GM23338 (cell line): ENCODE results near the gene TEX10. TPM values are rescaled to one million over a fixed set of nuclear protein-coding genes. Genes with fewer than 3 reads are reported as not detected.

Source experiments
- ATAC-seq: fragments of 200-7000 bp; cut with Tn5 transposase; 3 replicates; pipeline ENCODE4 v1.9.1; 2020
- DNase-seq: peaks from one replicate; pipeline ENCODE4 v3.0.0-alpha.2; 2015; ENCODE audit warnings: low spot score
- H2AFZ ChIP-seq: fragments of 200-600 bp; sonication (generic); 2 replicates; pipeline ENCODE4 v1.8.0; 2016; ENCODE audit warnings: antibody characterized with exemption, mild to moderate bottlenecking, moderate library complexity
- H3F3A ChIP-seq: fragments of 200-600 bp; sonication (generic); replicated peaks from 2 replicates; pipeline ENCODE4 v1.8.0; 2017; ENCODE audit warnings: antibody characterized with exemption, mixed run types, low read depth
- H3K27ac ChIP-seq: fragments of 200-600 bp; sonication (generic); 2 replicates; pipeline ENCODE4 v1.6.1; 2016; ENCODE audit warnings: low read depth
- H3K27me3 ChIP-seq: fragments of 200-600 bp; sonication (generic); 2 replicates; pipeline ENCODE4 v1.8.0; 2016; ENCODE audit warnings: mild to moderate bottlenecking, mixed run types, moderate library complexity; ENCODE audit not compliant: insufficient read depth
- H3K36me3 ChIP-seq: fragments of 200-600 bp; sonication (generic); 2 replicates; pipeline ENCODE4 v1.8.0; 2016; ENCODE audit warnings: mild to moderate bottlenecking; ENCODE audit not compliant: insufficient read depth
- H3K4me1 ChIP-seq: fragments of 200-600 bp; sonication (generic); 2 replicates; pipeline ENCODE4 v1.8.0; 2016; ENCODE audit warnings: mild to moderate bottlenecking, moderate library complexity; ENCODE audit not compliant: insufficient read depth
- H3K4me2 ChIP-seq: fragments of 200-600 bp; sonication (generic); 2 replicates; pipeline ENCODE4 v1.7.1; 2017; ENCODE audit warnings: mixed run types
- H3K4me3 ChIP-seq: fragments of 200-600 bp; sonication (generic); 2 replicates; pipeline ENCODE4 v1.6.1; 2016; ENCODE audit warnings: mixed run types
- H3K79me2 ChIP-seq: fragments of 200-600 bp; sonication (generic); replicated peaks from 2 replicates; pipeline ENCODE4 v1.8.0; 2017; ENCODE audit warnings: mild to moderate bottlenecking; ENCODE audit not compliant: insufficient read depth
- H3K9me2 ChIP-seq: fragments of 200-600 bp; sonication (generic); 2 replicates; pipeline ENCODE4 v1.8.0; 2017; ENCODE audit not compliant: insufficient read depth
- H4K20me1 ChIP-seq: fragments of 200-600 bp; sonication (generic); replicated peaks from 2 replicates; pipeline ENCODE4 v1.8.0; 2017; ENCODE audit warnings: mild to moderate bottlenecking; ENCODE audit not compliant: insufficient read depth
- H3K27ac Mint-ChIP-seq: 2 replicates; pipeline ENCODE4 v1.8.0; 2020; ENCODE audit warnings: inconsistent platforms, mild to moderate bottlenecking, moderate library complexity, mixed read lengths
- H3K27me3 Mint-ChIP-seq: 3 replicates; pipeline ENCODE4 v1.8.0; 2022; ENCODE audit warnings: low read depth, mild to moderate bottlenecking, moderate library complexity, mixed read lengths, inconsistent platforms; ENCODE audit not compliant: insufficient read depth, poor library complexity
- H3K36me3 Mint-ChIP-seq: 3 replicates; pipeline ENCODE4 v1.8.0; 2021; ENCODE audit warnings: low read depth, mild to moderate bottlenecking, inconsistent platforms, moderate library complexity, mixed read lengths
- H3K4me1 Mint-ChIP-seq: 3 replicates; pipeline ENCODE4 v1.8.0; 2020; ENCODE audit warnings: mild to moderate bottlenecking, inconsistent platforms, mixed read lengths
- H3K4me3 Mint-ChIP-seq: 3 replicates; pipeline ENCODE4 v1.8.0; 2021; ENCODE audit warnings: moderate library complexity, mild to moderate bottlenecking, inconsistent platforms, mixed read lengths
- H3K9me3 Mint-ChIP-seq: 3 replicates; pipeline ENCODE4 v1.8.0; 2020; ENCODE audit warnings: moderate library complexity, mild to moderate bottlenecking, inconsistent platforms, mixed read lengths
- CREB1 ChIP-seq: fragments of 250-450 bp; sonication (Bioruptor Pico); IDR thresholded peaks from 2 replicates; pipeline ENCODE4 v1.5.0; 2020; ENCODE audit warnings: low read depth, mild to moderate bottlenecking, moderate library complexity
- CTCF ChIP-seq, 2 experiments: fragments of 200-600 bp in 1 of 2; sonication (generic) in 1 of 2; conservative IDR thresholded peaks; 2 replicates each; pipeline versions ENCODE4 v1.5.1 to v1.6.1; 2016 to 2017; ENCODE audit warnings: antibody characterized with exemption in 2 of 2, low read depth in 2 of 2, mild to moderate bottlenecking in 2 of 2, moderate library complexity in 1 of 2
- EZH2 ChIP-seq: fragments of 200-600 bp; sonication (generic); IDR thresholded peaks from one replicate; pipeline ENCODE4 v1.8.0; 2017; ENCODE audit warnings: antibody characterized with exemption, mild to moderate bottlenecking, low read depth; ENCODE audit not compliant: unreplicated experiment
- EZH2phosphoT487 ChIP-seq: fragments of 200-600 bp; sonication (generic); IDR thresholded peaks from one replicate; pipeline ENCODE4 v1.8.1; 2018; ENCODE audit warnings: antibody characterized with exemption; ENCODE audit not compliant: unreplicated experiment
- NANOG ChIP-seq: IDR thresholded peaks from 2 replicates; pipeline ENCODE4 v1.6.1; 2016; ENCODE audit warnings: antibody characterized with exemption, borderline replicate concordance
- POLR2AphosphoS5 ChIP-seq: IDR thresholded peaks from 2 replicates; pipeline ENCODE4 v1.6.1; 2016; ENCODE audit warnings: antibody characterized with exemption, low read depth
- STAT1 ChIP-seq: IDR thresholded peaks from one replicate; pipeline ENCODE4 v1.6.1; 2016; ENCODE audit warnings: antibody characterized with exemption; ENCODE audit not compliant: unreplicated experiment
- ZNF114 ChIP-seq: fragments of 250-450 bp; sonication (Bioruptor Pico); IDR thresholded peaks from 2 replicates; pipeline ENCODE4 v1.5.0; 2020; ENCODE audit warnings: mild to moderate bottlenecking, moderate library complexity
- polyA plus RNA-seq: library from polyadenylated mRNA; unstranded; fragments of >200 nt; fragmentation: Nextera tagmentation; extraction: Ambion mirVana; gene quantifications from 2 replicates; pipeline ENCODE4 v1.2.1, GENCODE V29; 2016
- total RNA-seq: library from RNA; depleted of rRNA; stranded (reverse); fragments of >200 nt; shearing (Covaris generic); gene quantifications from 2 replicates; pipeline ENCODE4 v1.2.3, GENCODE V29; 2014
- TF ChIP-seq, protein P1 (sequence below): IDR thresholded peaks from one replicate; pipeline ENCODE4 v1.6.1; 2018; ENCODE audit warnings: antibody characterized with exemption; ENCODE audit not compliant: unreplicated experiment
- TF ChIP-seq, protein P2 (sequence below): fragments of 250-450 bp; sonication (Bioruptor Pico); IDR thresholded peaks from 2 replicates; pipeline ENCODE4 v1.5.0; 2020; ENCODE audit warnings: mild to moderate bottlenecking, moderate library complexity

The TEX10 gene
- total and polyA plus RNA-seq, 2 experiments from 2014 or later, result 35.0 to 102 TPM

GRCh38 chr9:100282388-100282719 is 70.4 kb downstream of the TEX10 start:
- Mint-ChIP-seq H3K36me3 (peaks cover 26% of the 10 kb centered on the region), H3K4me1 (no peaks in the 10 kb centered on the region), H3K9me3 (0 out of 3 replicates have a peak, but pooled peaks cover 2% of the 10 kb centered on the region), H3K27ac (no peak overlapping the region), H3K27me3 (no peaks in the 10 kb centered on the region), H3K4me3 (no peak overlapping the region)
- no peak overlapping the region for H2AFZ ChIP-seq
- no peaks in the 10 kb centered on the region for H3K9me2 ChIP-seq
- no peaks in the 10 kb centered on the region for H3F3A ChIP-seq
- DNase-seq (no peak), ATAC-seq (no peak)
- H3K4me2 ChIP-seq, result no peak overlapping the region
- no peak overlapping the region for H3K4me3 ChIP-seq
- no peaks in the 10 kb centered on the region for H3K79me2 ChIP-seq
- no peaks in the 10 kb centered on the region for H4K20me1 ChIP-seq
- TF ChIP-seq NANOG, result no peak
- TF ChIP-seq POLR2AphosphoS5, result no peak
- no peak for TF ChIP-seq EZH2phosphoT487
- TF ChIP-seq, protein P1, sequence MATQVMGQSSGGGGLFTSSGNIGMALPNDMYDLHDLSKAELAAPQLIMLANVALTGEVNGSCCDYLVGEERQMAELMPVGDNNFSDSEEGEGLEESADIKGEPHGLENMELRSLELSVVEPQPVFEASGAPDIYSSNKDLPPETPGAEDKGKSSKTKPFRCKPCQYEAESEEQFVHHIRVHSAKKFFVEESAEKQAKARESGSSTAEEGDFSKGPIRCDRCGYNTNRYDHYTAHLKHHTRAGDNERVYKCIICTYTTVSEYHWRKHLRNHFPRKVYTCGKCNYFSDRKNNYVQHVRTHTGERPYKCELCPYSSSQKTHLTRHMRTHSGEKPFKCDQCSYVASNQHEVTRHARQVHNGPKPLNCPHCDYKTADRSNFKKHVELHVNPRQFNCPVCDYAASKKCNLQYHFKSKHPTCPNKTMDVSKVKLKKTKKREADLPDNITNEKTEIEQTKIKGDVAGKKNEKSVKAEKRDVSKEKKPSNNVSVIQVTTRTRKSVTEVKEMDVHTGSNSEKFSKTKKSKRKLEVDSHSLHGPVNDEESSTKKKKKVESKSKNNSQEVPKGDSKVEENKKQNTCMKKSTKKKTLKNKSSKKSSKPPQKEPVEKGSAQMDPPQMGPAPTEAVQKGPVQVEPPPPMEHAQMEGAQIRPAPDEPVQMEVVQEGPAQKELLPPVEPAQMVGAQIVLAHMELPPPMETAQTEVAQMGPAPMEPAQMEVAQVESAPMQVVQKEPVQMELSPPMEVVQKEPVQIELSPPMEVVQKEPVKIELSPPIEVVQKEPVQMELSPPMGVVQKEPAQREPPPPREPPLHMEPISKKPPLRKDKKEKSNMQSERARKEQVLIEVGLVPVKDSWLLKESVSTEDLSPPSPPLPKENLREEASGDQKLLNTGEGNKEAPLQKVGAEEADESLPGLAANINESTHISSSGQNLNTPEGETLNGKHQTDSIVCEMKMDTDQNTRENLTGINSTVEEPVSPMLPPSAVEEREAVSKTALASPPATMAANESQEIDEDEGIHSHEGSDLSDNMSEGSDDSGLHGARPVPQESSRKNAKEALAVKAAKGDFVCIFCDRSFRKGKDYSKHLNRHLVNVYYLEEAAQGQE, result no peak
- no peak for TF ChIP-seq CREB1
- H3K36me3 ChIP-seq, result peaks cover 1% of the 10 kb centered on the region; the same call in 1 of the 2 replicates
- no peaks in the 10 kb centered on the region for H3K4me1 ChIP-seq
- no peak overlapping the region for H3K27ac ChIP-seq
- no peaks in the 10 kb centered on the region for H3K27me3 ChIP-seq

DNA sequence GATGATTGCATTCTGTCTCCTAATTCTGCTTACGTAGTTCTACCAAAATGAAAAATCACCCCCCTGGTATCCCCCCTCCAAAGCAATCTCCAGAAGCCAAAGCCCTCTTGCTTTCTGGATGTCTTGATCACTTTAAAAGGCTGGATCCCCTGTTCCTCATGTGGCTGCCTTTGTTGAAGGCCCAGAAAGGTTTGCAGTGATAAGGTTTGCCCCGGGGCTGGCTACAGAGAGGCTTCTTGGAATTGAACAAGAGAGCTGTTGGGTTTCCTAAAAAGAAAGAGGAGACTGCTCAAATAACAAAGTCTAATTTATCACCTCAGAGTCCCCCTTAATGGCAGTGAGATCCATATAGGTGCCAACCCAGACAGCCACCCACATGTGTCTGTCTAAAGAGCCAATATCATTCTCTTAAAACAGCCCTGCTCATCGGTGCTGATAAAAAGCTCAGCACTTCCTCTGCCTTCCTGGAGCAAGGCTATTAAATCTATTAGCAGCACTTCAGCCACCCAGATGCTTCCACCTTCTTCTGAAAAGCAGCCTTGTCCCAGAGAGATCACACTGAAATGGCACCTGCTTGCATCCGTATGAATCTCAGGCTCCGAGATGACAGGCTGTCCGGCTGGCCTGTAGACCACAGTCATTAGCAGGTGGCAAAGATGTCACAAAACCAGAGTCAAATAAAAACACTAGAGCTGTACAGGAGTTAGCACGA is 70.9 kb downstream of the TEX10 start:
- H4K20me1 ChIP-seq, result no peaks in the 10 kb centered on the region
- Mint-ChIP-seq H3K36me3 (peaks cover 21% of the 10 kb centered on the region), H3K27me3 (no peaks in the 10 kb centered on the region), H3K4me1 (no peaks in the 10 kb centered on the region), H3K27ac (no peak overlapping the region), H3K9me3 (0 out of 3 replicates have a peak, but pooled peaks cover 2% of the 10 kb centered on the region), H3K4me3 (no peak overlapping the region)
- H3K79me2 ChIP-seq, result no peaks in the 10 kb centered on the region
- no peak overlapping the region for H3K4me3 ChIP-seq
- DNase-seq (no peak), ATAC-seq (no peak)
- H3K4me1 ChIP-seq, result no peaks in the 10 kb centered on the region
- H3K27ac ChIP-seq, result no peak overlapping the region
- no peaks in the 10 kb centered on the region for H3K27me3 ChIP-seq
- H3K36me3 ChIP-seq, result no peaks in the 10 kb centered on the region
- no peak overlapping the region for H2AFZ ChIP-seq
- no peak overlapping the region for H3K4me2 ChIP-seq
- no peaks in the 10 kb centered on the region for H3K9me2 ChIP-seq
- H3F3A ChIP-seq, result no peaks in the 10 kb centered on the region
- TF ChIP-seq CTCF (conservative IDR thresholded peaks at IDR 0.05; ENCODE audit: low read depth in 2 of 2) (no peak), POLR2AphosphoS5 (no peak), STAT1 (no peak), EZH2phosphoT487 (no peak), ZNF114 (CRISPR knock-in tag) (no peak), EZH2 (no peak)
- TF ChIP-seq, protein P2, sequence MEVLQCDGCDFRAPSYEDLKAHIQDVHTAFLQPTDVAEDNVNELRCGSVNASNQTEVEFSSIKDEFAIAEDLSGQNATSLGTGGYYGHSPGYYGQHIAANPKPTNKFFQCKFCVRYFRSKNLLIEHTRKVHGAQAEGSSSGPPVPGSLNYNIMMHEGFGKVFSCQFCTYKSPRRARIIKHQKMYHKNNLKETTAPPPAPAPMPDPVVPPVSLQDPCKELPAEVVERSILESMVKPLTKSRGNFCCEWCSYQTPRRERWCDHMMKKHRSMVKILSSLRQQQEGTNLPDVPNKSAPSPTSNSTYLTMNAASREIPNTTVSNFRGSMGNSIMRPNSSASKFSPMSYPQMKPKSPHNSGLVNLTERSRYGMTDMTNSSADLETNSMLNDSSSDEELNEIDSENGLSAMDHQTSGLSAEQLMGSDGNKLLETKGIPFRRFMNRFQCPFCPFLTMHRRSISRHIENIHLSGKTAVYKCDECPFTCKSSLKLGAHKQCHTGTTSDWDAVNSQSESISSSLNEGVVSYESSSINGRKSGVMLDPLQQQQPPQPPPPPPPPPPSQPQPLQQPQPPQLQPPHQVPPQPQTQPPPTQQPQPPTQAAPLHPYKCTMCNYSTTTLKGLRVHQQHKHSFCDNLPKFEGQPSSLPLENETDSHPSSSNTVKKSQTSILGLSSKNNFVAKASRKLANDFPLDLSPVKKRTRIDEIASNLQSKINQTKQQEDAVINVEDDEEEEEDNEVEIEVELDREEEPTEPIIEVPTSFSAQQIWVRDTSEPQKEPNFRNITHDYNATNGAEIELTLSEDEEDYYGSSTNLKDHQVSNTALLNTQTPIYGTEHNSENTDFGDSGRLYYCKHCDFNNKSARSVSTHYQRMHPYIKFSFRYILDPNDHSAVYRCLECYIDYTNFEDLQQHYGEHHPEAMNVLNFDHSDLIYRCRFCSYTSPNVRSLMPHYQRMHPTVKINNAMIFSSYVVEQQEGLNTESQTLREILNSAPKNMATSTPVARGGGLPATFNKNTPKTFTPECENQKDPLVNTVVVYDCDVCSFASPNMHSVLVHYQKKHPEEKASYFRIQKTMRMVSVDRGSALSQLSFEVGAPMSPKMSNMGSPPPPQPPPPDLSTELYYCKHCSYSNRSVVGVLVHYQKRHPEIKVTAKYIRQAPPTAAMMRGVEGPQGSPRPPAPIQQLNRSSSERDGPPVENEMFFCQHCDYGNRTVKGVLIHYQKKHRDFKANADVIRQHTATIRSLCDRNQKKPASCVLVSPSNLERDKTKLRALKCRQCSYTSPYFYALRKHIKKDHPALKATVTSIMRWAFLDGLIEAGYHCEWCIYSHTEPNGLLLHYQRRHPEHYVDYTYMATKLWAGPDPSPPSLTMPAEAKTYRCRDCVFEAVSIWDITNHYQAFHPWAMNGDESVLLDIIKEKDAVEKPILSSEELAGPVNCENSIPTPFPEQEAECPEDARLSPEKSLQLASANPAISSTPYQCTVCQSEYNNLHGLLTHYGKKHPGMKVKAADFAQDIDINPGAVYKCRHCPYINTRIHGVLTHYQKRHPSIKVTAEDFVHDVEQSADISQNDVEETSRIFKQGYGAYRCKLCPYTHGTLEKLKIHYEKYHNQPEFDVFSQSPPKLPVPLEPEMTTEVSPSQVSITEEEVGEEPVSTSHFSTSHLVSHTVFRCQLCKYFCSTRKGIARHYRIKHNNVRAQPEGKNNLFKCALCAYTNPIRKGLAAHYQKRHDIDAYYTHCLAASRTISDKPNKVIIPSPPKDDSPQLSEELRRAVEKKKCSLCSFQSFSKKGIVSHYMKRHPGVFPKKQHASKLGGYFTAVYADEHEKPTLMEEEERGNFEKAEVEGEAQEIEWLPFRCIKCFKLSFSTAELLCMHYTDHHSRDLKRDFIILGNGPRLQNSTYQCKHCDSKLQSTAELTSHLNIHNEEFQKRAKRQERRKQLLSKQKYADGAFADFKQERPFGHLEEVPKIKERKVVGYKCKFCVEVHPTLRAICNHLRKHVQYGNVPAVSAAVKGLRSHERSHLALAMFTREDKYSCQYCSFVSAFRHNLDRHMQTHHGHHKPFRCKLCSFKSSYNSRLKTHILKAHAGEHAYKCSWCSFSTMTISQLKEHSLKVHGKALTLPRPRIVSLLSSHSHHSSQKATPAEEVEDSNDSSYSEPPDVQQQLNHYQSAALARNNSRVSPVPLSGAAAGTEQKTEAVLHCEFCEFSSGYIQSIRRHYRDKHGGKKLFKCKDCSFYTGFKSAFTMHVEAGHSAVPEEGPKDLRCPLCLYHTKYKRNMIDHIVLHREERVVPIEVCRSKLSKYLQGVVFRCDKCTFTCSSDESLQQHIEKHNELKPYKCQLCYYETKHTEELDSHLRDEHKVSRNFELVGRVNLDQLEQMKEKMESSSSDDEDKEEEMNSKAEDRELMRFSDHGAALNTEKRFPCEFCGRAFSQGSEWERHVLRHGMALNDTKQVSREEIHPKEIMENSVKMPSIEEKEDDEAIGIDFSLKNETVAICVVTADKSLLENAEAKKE (CRISPR knock-in tag), result no peak
